Large intestine (tissue), 3 donors: ENCODE results near the gene FGFR2. TPM values are rescaled to one million over a fixed set of nuclear protein-coding genes. Genes with fewer than 3 reads are reported as not detected.
"Not testable (repeated sequence)": the region's sequence is repeated elsewhere in the genome, so short reads cannot be mapped to it uniquely, and the experiment has no call there.

Source experiments
- DNase-seq, 2 donors: peaks; one replicate each; pipeline versions ENCODE4 v3.0.0 to v3.0.0-alpha.2; 2013
- H3K27ac ChIP-seq: one replicate; pipeline ENCODE4 v1.5.1; 2013; ENCODE audit warnings: low read length
- H3K27me3 ChIP-seq: 2 replicates; pipeline ENCODE4 v1.6.1; 2013; ENCODE audit warnings: low read length; ENCODE audit not compliant: control insufficient read depth, insufficient read depth
- H3K36me3 ChIP-seq: 2 replicates; pipeline ENCODE4 v1.6.1; 2013; ENCODE audit warnings: low read length; ENCODE audit not compliant: control insufficient read depth, insufficient read depth
- H3K4me1 ChIP-seq: one replicate; pipeline ENCODE4 v1.6.1; 2013; ENCODE audit warnings: low read length; ENCODE audit not compliant: control insufficient read depth, insufficient read depth
- H3K4me3 ChIP-seq: one replicate; pipeline ENCODE4 v1.5.1; 2013; ENCODE audit warnings: low read length
- H3K9me3 ChIP-seq: one replicate; pipeline ENCODE4 v1.6.1; 2013; ENCODE audit warnings: mild to moderate bottlenecking, low read depth, low read length, moderate library complexity; ENCODE audit not compliant: control insufficient read depth
- WGBS: methylation state at CpG from one replicate; pipeline ENCODE4 v1.1.5; 2013; ENCODE audit warnings: low lambda C conversion rate; ENCODE audit not compliant: insufficient coverage; 5-methylcytosine and 5-hydroxymethylcytosine counted together
- polyA plus RNA-seq: library from polyadenylated mRNA; unstranded; fragments of 120-200 nt; gene quantifications from one replicate; pipeline ENCODE4 v1.2.1, GENCODE V29; 2013

The FGFR2 gene
- polyA plus RNA-seq, 1 donor: 23.6 TPM

DNA sequence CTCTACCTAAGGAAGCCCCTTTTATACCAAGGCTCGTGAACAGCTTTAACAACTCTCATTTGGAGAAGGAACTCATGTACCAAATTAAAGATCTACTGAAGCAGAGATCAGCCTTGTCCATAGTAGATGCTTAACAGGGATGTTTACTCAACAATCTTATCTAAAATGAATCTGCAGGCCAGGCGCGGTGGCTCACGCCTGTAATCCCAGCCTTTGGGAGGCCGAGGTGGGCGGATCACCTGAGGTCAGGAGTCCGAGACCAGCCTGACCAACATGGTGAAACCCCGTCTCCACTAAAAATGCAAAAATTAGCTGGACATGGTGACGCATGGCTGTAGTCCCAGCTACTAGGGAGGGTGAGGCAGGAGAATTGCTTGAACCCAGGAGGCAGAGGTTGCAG, 43.3 kb downstream of the FGFR2 start:
- not testable (repeated sequence) for H3K36me3 ChIP-seq, H3K27me3 ChIP-seq, H3K4me1 ChIP-seq, H3K9me3 ChIP-seq, H3K27ac ChIP-seq, H3K4me3 ChIP-seq, DNase-seq
- WGBS: no CpG with 5 or more reads among the region's 9 CpGs

DNA sequence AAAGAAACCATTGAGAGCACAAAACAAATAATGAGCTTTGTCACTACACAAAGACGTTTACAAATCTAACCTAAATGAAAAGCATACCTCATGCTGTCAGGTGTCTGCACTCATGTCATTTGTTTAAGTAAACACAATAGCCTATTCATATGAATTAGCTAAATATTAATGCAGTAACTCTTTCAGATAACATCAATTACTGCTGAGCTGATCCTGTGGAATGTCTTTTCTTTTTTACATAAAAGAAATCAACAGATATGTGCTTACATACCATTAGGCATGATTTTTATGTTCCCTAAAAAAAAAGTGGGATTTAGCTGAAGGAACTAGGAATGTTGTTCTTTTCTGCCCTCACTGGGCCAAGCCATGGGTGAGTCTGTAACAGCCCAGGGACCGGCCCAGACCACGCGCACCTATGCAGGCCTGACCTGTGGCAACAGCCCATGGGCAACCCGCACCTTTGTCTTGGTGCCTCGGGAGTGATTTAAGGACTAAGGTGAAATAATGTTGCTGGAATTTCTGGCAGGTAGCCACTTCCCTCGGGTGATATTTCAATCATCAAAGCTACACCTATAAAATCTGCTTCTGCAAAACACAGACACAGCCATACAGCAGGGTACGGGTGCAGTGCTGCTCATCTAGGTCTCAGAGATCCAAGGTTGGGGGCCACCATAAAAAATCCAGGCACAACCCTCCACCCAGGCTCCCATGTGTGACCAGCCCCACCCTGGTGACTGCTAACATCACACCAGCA, 44.6 kb downstream of the FGFR2 start:
- no CpG with 5 or more reads among the region's 8 CpGs for WGBS
- no peak overlapping the region for H3K4me3 ChIP-seq
- DNase-seq: peak in 1 of 2 donors; percentile 54
- H3K27me3 ChIP-seq: no peaks in the 10 kb centered on the region
- no peaks in the 10 kb centered on the region for H3K9me3 ChIP-seq
- peaks cover 6% of the 10 kb centered on the region for H3K4me1 ChIP-seq
- H3K36me3 ChIP-seq: peaks cover 22% of the 10 kb centered on the region
- H3K27ac ChIP-seq: no peak overlapping the region

DNA sequence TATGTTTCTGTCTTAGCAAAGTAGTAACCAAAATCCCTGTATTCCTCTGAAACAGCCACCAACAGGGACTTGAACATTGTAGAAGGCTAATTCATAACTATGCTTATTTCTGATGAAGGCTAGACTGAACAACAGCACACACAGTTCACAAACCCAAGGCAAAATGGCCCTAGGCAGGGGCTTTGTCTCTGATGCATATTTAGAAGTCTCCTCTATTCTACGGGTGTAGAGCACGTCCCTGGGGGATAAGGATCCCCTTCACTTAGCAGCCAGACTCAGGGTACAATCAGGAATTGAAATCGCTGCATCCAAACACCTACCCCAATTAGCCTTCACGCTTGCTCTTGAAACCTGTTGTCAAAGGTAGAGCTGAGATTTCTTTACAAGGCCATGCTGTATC, 45.5 kb downstream of the FGFR2 start:
- H3K4me1 ChIP-seq: peaks cover 6% of the 10 kb centered on the region
- DNase-seq: no peak
- WGBS: no CpG with 5 or more reads among the region's 4 CpGs
- H3K9me3 ChIP-seq: no peaks in the 10 kb centered on the region
- H3K27me3 ChIP-seq: no peaks in the 10 kb centered on the region
- H3K36me3 ChIP-seq: peaks cover 24% of the 10 kb centered on the region
- H3K4me3 ChIP-seq: no peak overlapping the region
- H3K27ac ChIP-seq: no peak overlapping the region

DNA sequence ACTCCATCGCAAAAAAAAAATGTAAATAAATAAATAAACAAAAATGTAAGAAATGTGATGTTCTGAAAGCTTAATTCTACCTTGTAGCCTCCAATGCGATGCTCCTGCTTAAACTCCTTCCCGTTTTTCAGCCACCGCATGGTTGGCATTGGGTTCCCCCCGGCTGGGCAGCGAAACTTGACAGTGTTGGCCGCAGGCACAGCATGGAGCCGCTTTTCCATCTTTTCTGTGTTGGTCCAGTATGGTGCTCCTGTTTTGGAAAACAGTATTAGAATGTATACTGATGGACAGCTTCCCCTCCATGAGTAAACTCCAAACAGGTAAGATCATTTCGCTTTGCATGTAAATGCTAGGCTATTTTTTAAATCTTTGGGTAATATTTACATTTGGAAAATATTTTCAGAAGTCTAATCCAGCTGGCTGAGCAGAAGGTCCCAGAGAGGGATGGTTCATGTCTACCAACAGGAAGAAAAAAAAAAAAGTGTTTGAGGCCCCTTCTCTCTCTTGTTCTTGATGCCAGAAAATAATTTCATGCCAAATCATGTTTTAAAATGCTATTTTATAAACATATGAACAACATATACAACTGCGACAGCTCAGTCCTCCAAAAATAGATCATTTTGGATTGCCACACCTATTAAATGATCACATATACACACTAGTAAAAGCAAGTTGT, 46.9 kb downstream of the FGFR2 start:
- Histone ChIP-seq H3K4me3 (no peak overlapping the region), H3K27ac (no peak overlapping the region), H3K9me3 (no peaks in the 10 kb centered on the region), H3K4me1 (peaks cover 6% of the 10 kb centered on the region), H3K36me3 (peaks cover 28% of the 10 kb centered on the region), H3K27me3 (no peaks in the 10 kb centered on the region)
- DNase-seq: no peak
- 94% methylated on average over 3 of the region's 10 CpGs for WGBS

DNA sequence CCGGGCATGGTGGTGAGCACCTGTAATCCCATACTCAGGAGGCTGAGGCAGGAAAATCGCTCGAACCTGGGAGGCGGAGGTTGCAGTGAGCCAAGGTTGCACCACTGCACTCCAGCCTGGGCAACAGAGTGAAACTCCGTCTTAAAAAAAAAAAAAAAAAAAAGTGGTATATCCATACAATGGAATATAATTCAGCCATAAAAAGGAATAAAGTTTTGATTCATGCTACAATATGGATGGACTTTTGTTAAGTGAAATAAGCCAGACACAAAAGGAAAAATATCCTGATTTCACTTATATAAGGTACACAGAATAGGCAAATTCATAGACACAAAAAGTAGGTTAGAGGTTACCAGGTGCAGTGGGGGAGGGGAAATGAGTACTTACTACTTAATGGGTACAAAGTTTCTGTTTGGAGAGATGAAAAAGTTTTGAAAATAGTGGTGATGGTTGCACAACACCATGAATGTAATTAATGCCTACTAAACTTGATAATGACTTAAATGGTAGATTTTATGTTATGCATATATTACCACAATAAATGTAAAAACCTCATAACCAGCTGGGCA, 53.9 kb downstream of the FGFR2 start:
- no peaks in the 10 kb centered on the region for H3K4me1 ChIP-seq
- no peak overlapping the region for H3K27ac ChIP-seq
- peaks cover 15% of the 10 kb centered on the region for H3K36me3 ChIP-seq
- no CpG with 5 or more reads among the region's 5 CpGs for WGBS
- H3K9me3 ChIP-seq: no peaks in the 10 kb centered on the region
- H3K4me3 ChIP-seq: no peak overlapping the region
- H3K27me3 ChIP-seq: no peaks in the 10 kb centered on the region
- DNase-seq: no peak

DNA sequence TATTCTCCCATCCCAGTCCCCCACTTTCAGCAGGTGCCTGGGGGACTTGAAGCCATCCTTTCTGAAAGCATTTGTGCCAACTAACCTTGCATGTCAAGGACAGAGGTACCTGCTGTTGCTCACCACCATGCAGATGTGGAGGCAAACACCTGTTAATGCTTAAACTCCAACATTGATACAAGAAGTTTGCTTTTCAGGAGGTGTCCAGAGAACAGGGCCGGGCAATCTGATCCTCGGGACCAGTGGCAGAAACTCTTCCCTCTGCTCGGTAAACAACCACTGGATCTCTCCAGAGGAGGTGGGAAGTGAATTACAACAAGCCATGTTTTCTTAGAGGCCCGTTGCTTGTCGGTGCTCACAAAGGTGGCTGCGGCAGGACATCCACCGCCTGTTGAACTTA, 54.7 kb downstream of the FGFR2 start:
- peak in 1 of 2 donors; percentile 25 for DNase-seq
- Histone ChIP-seq H3K4me3 (no peak overlapping the region), H3K4me1 (no peaks in the 10 kb centered on the region), H3K9me3 (no peaks in the 10 kb centered on the region), H3K27ac (no peak overlapping the region), H3K27me3 (no peaks in the 10 kb centered on the region), H3K36me3 (peaks cover 12% of the 10 kb centered on the region)
- 45% methylated on average over 2 of the region's 7 CpGs for WGBS

DNA sequence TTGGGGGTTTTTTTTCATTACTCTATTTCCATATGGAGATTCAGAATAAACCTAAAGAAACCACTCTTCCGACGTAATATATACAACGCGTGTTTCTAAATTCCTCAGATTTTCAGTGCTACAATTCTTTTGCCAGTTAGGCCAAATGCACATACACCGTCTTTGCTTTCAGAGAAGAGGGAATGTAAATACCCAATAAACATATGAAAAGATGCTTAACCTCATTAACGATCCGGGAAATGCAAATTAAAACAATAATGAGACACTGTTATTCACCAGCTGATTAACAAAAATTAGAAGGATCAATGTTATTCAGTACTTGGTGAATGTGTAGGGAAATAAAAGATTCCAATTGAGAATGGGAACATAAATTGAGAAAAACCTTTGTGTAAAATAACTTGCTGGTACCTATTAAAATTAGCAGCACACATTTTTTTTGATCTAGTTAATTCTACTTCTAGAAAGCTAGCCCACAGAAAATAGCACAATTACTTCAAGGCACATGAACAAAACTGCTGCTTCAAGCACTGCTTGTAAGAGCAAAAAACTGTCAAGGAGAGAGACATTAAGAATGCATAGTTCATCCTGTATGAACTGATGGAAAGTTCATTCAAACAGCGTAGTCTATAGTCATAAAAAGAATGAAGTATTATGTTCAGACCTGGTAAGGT, 56.7 kb downstream of the FGFR2 start:
- no peak for DNase-seq
- WGBS: 78% methylated on average over 6 of the region's 8 CpGs
- Histone ChIP-seq H3K4me3 (no peak overlapping the region), H3K36me3 (peaks cover 16% of the 10 kb centered on the region), H3K9me3 (no peaks in the 10 kb centered on the region), H3K27ac (no peak overlapping the region), H3K27me3 (no peaks in the 10 kb centered on the region), H3K4me1 (no peaks in the 10 kb centered on the region)

DNA sequence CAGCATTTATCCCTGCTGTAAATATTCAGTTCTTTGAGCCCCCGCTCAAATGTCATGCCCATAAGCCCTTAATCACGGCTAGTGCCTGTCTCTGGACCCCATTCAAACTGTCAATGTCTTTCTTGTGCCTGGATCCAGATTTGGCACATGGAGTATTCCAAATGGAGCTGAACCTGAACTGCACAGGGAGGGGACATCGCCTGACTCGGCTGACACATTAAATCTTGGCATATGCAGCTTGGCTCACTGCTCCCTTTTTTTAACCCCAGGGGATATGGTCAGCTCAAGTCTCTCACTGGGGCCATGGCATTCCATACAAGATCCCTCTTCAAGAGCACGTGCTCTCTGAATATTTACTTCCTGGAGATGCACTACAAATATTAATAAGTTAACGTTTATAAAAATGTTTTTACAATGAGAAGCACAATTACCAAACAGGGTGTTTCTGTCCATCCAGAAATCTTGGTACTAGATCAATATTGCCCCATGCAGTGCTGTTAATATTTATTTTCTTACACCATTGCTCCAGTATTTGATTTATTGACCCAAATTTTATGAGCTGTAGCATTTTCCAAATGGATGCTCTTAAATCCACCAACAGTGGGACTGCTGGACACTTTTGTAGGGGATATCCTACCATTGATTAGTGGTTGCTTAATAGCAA, 57.4 kb downstream of the FGFR2 start:
- Histone ChIP-seq H3K4me3 (no peak overlapping the region), H3K27ac (no peak overlapping the region), H3K4me1 (no peaks in the 10 kb centered on the region), H3K27me3 (no peaks in the 10 kb centered on the region), H3K36me3 (peaks cover 16% of the 10 kb centered on the region), H3K9me3 (no peaks in the 10 kb centered on the region)
- no peak for DNase-seq
- WGBS: no CpG with 5 or more reads among the region's 6 CpGs

DNA sequence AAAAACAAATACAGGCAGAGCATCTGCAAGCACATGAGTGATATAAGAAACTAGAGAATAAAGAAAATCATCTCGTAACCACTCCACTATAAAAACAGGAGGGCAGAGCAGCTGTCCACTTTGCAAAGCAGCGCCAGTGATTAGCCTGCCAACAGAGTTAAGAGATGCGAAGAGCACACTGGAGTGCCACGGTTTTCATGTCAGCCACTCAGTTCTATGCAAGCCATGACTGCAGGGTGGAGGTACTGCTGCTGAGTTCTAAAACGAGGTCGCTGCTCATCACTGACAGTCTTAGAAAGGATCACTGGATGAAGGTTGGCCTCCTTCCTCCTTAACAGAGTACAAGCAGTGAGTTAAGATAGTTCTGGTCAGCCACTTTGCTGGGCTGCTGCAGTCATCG, 58.5 kb downstream of the FGFR2 start:
- Histone ChIP-seq H3K9me3 (no peaks in the 10 kb centered on the region), H3K36me3 (peaks cover 15% of the 10 kb centered on the region), H3K27me3 (no peaks in the 10 kb centered on the region), H3K27ac (no peak overlapping the region), H3K4me3 (no peak overlapping the region), H3K4me1 (no peaks in the 10 kb centered on the region)
- 100% methylated on average over 2 of the region's 7 CpGs for WGBS
- DNase-seq: no peak

DNA sequence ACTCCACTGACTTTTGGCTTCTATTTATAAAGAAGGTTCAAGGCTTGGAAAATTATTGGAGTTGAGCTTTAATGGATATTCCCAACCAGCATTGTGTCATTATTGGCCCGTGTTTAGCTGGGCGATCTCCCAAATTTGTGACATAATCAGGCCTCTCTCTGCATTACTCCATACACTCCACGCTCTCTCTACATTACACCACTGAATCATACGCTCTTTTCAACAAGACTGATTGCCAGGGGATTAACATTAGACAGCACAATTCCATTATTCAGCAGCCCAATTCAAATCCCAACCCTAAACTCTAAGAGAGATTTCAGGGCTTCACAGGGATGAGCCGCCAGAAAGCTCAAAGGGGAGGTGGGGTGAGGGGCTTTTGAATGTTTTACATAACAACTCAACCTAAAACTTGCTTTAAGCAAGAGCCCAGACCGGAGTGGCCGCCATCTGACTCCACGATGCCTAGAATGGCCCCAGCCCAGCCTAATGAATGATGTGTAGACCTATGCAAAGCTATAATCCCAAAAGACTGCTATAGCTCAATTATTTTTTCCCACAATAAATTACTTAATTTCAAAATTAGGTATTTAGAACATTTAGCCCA, 61.8 kb downstream of the FGFR2 start:
- H3K4me1 ChIP-seq: no peaks in the 10 kb centered on the region
- H3K27ac ChIP-seq: no peak overlapping the region
- DNase-seq: peak; percentile 22 to 37

More for the DNA sequence above, 61.8 kb downstream of the FGFR2 start:
- WGBS: no CpG with 5 or more reads among the region's 8 CpGs
- Histone ChIP-seq H3K27me3 (no peaks in the 10 kb centered on the region), H3K4me3 (no peak overlapping the region), H3K9me3 (no peaks in the 10 kb centered on the region), H3K36me3 (peaks cover 20% of the 10 kb centered on the region)
